CD4-positive, alpha-beta T cell (primary cell): ENCODE measurements around the gene MBD3L2. TPM values are rescaled to one million over a fixed set of nuclear protein-coding genes. Genes with fewer than 3 reads are reported as not detected.
A peak's percentile ranks its signal among the peaks of the same experiment; 100 is the strongest.

Source experiments
- ATAC-seq: fragments of 200-7000 bp; cut with Tn5 transposase; one replicate; pipeline ENCODE4 v1.10.0; 2022; ENCODE audit warnings: mild to moderate bottlenecking; ENCODE audit not compliant: poor library complexity
- CTCF ChIA-PET: fragments of 350-600 bp; sonication (Branson Sonifier 250); formaldehyde crosslinking; loops from one replicate; lab custom pipeline; 2021; ENCODE audit warnings: antibody characterized with exemption, inconsistent platforms; lab: Charles Lee
- POLR2A ChIA-PET: fragments of 350-600 bp; sonication (Branson Sonifier 250); formaldehyde crosslinking; loops from one replicate; lab custom pipeline; 2021; ENCODE audit warnings: antibody characterized with exemption, inconsistent platforms; lab: Charles Lee
- DNase-seq, 14 experiments: peaks; one replicate each; pipeline ENCODE4 v3.0.0-alpha.2; 2013 to 2020; ENCODE audit warnings: mixed read lengths in 2 of 14
- H3K27ac ChIP-seq, 2 donors: one replicate each; pipeline versions ENCODE4 v1.5.1 to v1.7.0; 2013; ENCODE audit warnings: low read length in 2 of 2, low read depth in 1 of 2, mild to moderate bottlenecking in 1 of 2
- H3K27me3 ChIP-seq, 2 experiments: 1 replicate in 1 of 2; 2 replicates in 1 of 2; pipeline versions ENCODE4 v1.6.1 to v1.7.0; 2013; ENCODE audit warnings: low read length in 2 of 2, control low read depth in 1 of 2, mild to moderate bottlenecking in 1 of 2, moderate library complexity in 1 of 2; ENCODE audit not compliant: insufficient read depth in 2 of 2, control insufficient read depth in 1 of 2
- H3K36me3 ChIP-seq: one replicate; pipeline ENCODE4 v1.6.1; 2013; ENCODE audit warnings: low read length, control low read depth; ENCODE audit not compliant: insufficient read depth
- H3K4me1 ChIP-seq: one replicate; pipeline ENCODE4 v1.6.1; 2013; ENCODE audit warnings: low read length, control low read depth; ENCODE audit not compliant: insufficient read depth
- H3K4me3 ChIP-seq: one replicate; pipeline ENCODE4 v1.5.1; 2013; ENCODE audit warnings: mild to moderate bottlenecking, low read length, moderate library complexity
- H3K9me3 ChIP-seq, 2 experiments: 1 replicate in 1 of 2; 2 replicates in 1 of 2; pipeline versions ENCODE4 v1.6.1 to v1.7.0; 2013; ENCODE audit warnings: low read length in 2 of 2, mild to moderate bottlenecking in 2 of 2, control low read depth in 1 of 2, moderate library complexity in 1 of 2; ENCODE audit not compliant: control insufficient read depth in 1 of 2, insufficient read depth in 1 of 2
- H3K27ac Mint-ChIP-seq: one replicate; pipeline ENCODE4 v1.8.0; 2020; ENCODE audit warnings: mixed read lengths
- H3K27me3 Mint-ChIP-seq: one replicate; pipeline ENCODE4 v1.8.0; 2021; ENCODE audit warnings: mixed read lengths
- H3K36me3 Mint-ChIP-seq: one replicate; pipeline ENCODE4 v1.8.0; 2021; ENCODE audit warnings: low read depth, mixed read lengths
- H3K4me1 Mint-ChIP-seq: one replicate; pipeline ENCODE4 v1.8.0; 2021; ENCODE audit warnings: low read depth, mixed read lengths
- H3K4me3 Mint-ChIP-seq: one replicate; pipeline ENCODE4 v1.8.0; 2020; ENCODE audit warnings: mild to moderate bottlenecking, mixed read lengths
- H3K9me3 Mint-ChIP-seq: one replicate; pipeline ENCODE4 v1.8.0; 2020; ENCODE audit warnings: mixed read lengths
- intact Hi-C, 2 experiments: fragments of 100-400 bp; cut with DNase I in 1 of 2; cut with micrococcal nuclease in 1 of 2; formaldehyde crosslinking; loops; one replicate each; pipeline versions ENCODE4 v1.15.1 to v1.9.0; 2023 to 2025; cut with DNase I, micrococcal nuclease
- total RNA-seq, 174 experiments: library from RNA in 2 of 174; stranded (reverse) in 2 of 174; gene quantifications; one replicate each; pipeline ENCODE4 v1.2.3 and lab custom pipeline; 2021 to 2026
- TF ChIP-seq, protein P1 (sequence below): fragments of 200-600 bp; IDR thresholded peaks from one replicate; pipeline ENCODE4 v1.8.0; 2022; ENCODE audit warnings: antibody characterized with exemption, mild to moderate bottlenecking

Gene MBD3L2
- total RNA-seq, 2 experiments from 2014 or later: not detected

DNA sequence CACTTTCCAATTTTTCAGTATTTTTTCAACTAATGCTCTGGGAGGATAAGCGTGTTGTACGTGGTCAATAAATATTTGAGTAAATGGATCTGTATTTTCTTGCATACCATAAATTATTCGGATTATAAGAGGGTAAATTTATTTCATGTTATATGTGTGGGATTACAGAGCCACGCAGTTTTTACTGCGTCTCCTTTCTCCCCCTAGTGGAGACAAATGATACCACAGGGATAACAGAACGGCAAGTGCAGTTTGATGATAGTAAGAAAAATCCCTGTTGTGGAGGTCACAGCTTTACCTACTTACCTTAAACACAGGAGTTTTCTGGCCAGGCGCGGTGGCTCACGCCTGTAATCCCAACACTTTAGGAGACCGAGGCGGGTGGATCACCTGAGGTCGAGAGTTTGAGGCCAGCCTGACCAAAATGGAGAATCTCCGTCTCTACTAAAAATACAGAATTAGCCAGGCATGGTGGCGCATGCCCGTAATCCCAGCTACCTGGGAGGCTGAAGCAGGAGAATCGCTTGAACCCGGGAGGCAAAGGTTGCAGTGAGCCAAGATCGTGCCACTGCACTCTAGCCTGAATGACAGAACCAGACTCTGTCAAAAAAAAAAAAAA lies 44.7 kb upstream of the MBD3L2 start:
- H3K27me3 ChIP-seq: no peaks in the 10 kb centered on the region
- no peak overlapping the region for H3K4me3 ChIP-seq
- intact Hi-C loops: no loop called here
- peak overlapping the region; percentile 6 for H3K4me3 Mint-ChIP-seq
- TF ChIP-seq, protein P1, sequence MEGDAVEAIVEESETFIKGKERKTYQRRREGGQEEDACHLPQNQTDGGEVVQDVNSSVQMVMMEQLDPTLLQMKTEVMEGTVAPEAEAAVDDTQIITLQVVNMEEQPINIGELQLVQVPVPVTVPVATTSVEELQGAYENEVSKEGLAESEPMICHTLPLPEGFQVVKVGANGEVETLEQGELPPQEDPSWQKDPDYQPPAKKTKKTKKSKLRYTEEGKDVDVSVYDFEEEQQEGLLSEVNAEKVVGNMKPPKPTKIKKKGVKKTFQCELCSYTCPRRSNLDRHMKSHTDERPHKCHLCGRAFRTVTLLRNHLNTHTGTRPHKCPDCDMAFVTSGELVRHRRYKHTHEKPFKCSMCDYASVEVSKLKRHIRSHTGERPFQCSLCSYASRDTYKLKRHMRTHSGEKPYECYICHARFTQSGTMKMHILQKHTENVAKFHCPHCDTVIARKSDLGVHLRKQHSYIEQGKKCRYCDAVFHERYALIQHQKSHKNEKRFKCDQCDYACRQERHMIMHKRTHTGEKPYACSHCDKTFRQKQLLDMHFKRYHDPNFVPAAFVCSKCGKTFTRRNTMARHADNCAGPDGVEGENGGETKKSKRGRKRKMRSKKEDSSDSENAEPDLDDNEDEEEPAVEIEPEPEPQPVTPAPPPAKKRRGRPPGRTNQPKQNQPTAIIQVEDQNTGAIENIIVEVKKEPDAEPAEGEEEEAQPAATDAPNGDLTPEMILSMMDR: peak; percentile 73
- no peaks in the 10 kb centered on the region for H3K27me3 Mint-ChIP-seq
- peaks cover 49% of the 10 kb centered on the region for H3K4me1 Mint-ChIP-seq
- H3K4me1 ChIP-seq: peaks cover 19% of the 10 kb centered on the region
- ATAC-seq: peak; percentile 47
- no peak overlapping the region for H3K27ac Mint-ChIP-seq
- H3K36me3 ChIP-seq: no peaks in the 10 kb centered on the region
- no peak overlapping the region for H3K27ac ChIP-seq
- DNase-seq: peak in 1 of 14 experiments; percentile 65
- peaks cover 0 to 8% of the 10 kb centered on the region in 2 experiments for H3K9me3 ChIP-seq
- ChIA-PET POLR2A (no interaction called here), CTCF (no interaction called here)
- H3K9me3 Mint-ChIP-seq: peaks cover 4% of the 10 kb centered on the region
- H3K36me3 Mint-ChIP-seq: no peaks in the 10 kb centered on the region

DNA sequence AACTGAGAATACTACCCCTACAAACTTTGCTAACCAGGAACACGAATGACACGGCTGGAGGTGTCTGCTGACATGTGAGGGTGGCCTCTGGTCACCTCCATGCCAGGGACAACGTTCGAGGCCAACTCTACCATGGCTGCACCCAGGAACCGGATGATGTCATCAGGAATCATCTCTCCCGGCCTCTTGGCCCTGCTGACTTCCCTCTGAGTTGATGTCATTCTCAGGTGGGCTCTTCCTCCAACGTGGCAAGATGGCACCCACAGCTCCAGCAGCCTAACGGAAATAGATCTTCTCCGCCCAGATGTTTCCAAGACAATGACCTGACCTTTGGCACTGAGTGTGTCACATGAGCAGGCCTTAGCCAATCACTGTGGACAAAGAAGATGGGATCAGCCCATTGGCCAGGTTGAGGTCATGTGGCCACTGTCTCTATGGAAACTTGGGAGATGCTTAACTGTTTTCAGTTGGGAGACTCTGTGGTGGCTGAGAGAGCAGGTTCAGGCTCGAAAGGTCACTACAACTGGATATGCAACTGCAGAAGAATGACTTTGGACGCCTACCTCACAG lies 42.9 kb upstream of the MBD3L2 start:
- ATAC-seq: no peak
- TF ChIP-seq, protein P1: no peak
- ChIA-PET POLR2A (interaction anchor here (0.6 kb wide), 1 partner anchor 116 kb away, joined by 4 read pairs; no protein-coding TSS in a partner anchor), CTCF (no interaction called here)
- H3K4me1 Mint-ChIP-seq: peaks cover 52% of the 10 kb centered on the region
- peaks cover 24% of the 10 kb centered on the region for H3K4me1 ChIP-seq
- H3K36me3 ChIP-seq: no peaks in the 10 kb centered on the region
- no peak overlapping the region for H3K27ac Mint-ChIP-seq
- DNase-seq: no peak
- H3K36me3 Mint-ChIP-seq: no peaks in the 10 kb centered on the region
- H3K27me3 Mint-ChIP-seq: no peaks in the 10 kb centered on the region
- H3K9me3 Mint-ChIP-seq: no peaks in the 10 kb centered on the region
- intact Hi-C loops: no loop called here
- H3K27ac ChIP-seq: no peak overlapping the region
- H3K27me3 ChIP-seq: no peaks in the 10 kb centered on the region
- H3K4me3 ChIP-seq: no peak overlapping the region
- H3K4me3 Mint-ChIP-seq: no peak overlapping the region
- peaks cover 0 to 8% of the 10 kb centered on the region in 2 experiments for H3K9me3 ChIP-seq

DNA sequence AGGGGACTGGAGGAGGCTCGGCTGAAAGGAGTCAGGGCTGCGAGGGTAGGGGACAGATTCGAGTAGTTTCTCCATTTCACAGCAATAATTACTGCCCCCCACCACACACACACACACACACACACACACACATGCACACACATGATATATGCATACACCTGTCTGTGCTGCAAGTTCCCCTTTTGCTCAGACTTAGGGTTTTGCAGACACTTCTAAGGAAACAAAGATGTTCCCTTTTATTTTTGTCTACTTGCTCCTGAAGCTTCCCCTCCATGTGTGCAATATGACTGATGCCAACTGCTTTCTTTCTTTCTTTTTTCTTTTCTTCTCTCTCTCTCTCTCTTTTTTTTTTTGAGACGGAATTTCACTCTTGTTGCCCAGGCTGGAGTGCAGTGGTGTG lies 41.3 kb upstream of the MBD3L2 start:
- Histone ChIP-seq H3K4me1 (peaks cover 26% of the 10 kb centered on the region), H3K27ac (no peak overlapping the region), H3K4me3 (no peak overlapping the region), H3K27me3 (no peaks in the 10 kb centered on the region), H3K36me3 (no peaks in the 10 kb centered on the region), H3K9me3 (peaks cover 0 to 21% of the 10 kb centered on the region in 2 experiments)
- no peaks in the 10 kb centered on the region for H3K36me3 Mint-ChIP-seq
- peaks cover 53% of the 10 kb centered on the region for H3K4me1 Mint-ChIP-seq
- DNase-seq (no peak), ATAC-seq (no peak)
- TF ChIP-seq, protein P1: no peak
- no peak overlapping the region for H3K27ac Mint-ChIP-seq
- H3K4me3 Mint-ChIP-seq: no peak overlapping the region
- no peaks in the 10 kb centered on the region for H3K27me3 Mint-ChIP-seq
- POLR2A ChIA-PET: interaction anchor here (0.6 kb wide), 2 partner anchors 118 to 1578 kb away, joined by 3 read pairs; no protein-coding TSS in a partner anchor
- H3K9me3 Mint-ChIP-seq: no peaks in the 10 kb centered on the region
- CTCF ChIA-PET: no interaction called here
- intact Hi-C loops: no loop called here
